Activated T-helper 17 cell treated with anti-CD3 and anti-CD28 coated beads, Interleukin-2, amount 50 U/mL, for 72 hours (primary cell): ENCODE results near the gene RPS6KA4. TPM values are rescaled to one million over a fixed set of nuclear protein-coding genes. Genes with fewer than 3 reads are reported as not detected.

Experiments
- ATAC-seq: fragments of 150-1000 bp; cut with Tn5 transposase; replicated peaks from 2 replicates; pipeline ENCODE4 v1.10.0; 2021; ENCODE audit warnings: mild to moderate bottlenecking, moderate library complexity
- H3K27ac Mint-ChIP-seq: one replicate; pipeline ENCODE4 v1.8.0; 2022; ENCODE audit warnings: mixed read lengths
- H3K27me3 Mint-ChIP-seq: one replicate; pipeline ENCODE4 v1.8.0; 2022; ENCODE audit warnings: mixed read lengths
- H3K36me3 Mint-ChIP-seq: one replicate; pipeline ENCODE4 v1.8.0; 2022; ENCODE audit warnings: low read depth, mild to moderate bottlenecking, mixed read lengths
- H3K4me1 Mint-ChIP-seq: one replicate; pipeline ENCODE4 v1.8.0; 2022; ENCODE audit warnings: mixed read lengths
- H3K4me3 Mint-ChIP-seq: one replicate; pipeline ENCODE4 v1.8.0; 2022; ENCODE audit warnings: mild to moderate bottlenecking, mixed read lengths
- H3K9me3 Mint-ChIP-seq: one replicate; pipeline ENCODE4 v1.8.0; 2022; ENCODE audit warnings: mixed read lengths
- total RNA-seq, 2 donors: library from RNA; stranded (reverse); gene quantifications; one replicate each; pipeline ENCODE4 v1.2.3, GENCODE V29; 2022

The RPS6KA4 gene
- total RNA-seq, 2 donors from 2014 or later: 14.8 to 33.3 TPM

DNA sequence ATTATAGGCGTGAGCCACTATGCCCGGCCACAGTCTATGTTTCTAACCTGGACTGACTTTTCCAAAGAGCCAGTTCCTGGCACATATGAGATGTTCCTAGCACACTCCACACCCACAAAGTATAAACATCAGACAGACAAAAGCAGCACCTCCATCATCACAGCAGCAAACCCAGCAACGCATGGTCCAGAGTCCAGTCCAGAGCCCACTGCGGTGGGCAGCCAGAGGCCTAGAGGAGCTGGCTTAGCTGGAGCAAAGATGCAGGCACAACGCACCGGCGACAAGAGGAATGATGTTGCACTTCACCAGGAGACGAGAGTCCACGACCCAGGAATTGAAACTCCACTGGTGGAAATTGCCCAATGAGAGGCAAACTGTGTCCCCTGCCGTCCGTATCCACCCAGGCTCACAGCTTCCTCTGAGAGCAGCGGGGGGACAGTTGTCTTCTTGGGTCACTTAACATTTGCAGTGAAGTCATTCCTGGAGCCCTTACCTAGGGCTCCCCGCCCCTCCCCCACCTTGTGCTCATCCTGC lies 36.6 kb downstream of the RPS6KA4 start:
- Mint-ChIP-seq H3K4me3 (no peak overlapping the region), H3K9me3 (no peaks in the 10 kb centered on the region), H3K36me3 (no peaks in the 10 kb centered on the region), H3K4me1 (no peaks in the 10 kb centered on the region), H3K27ac (no peak overlapping the region), H3K27me3 (peaks cover 11% of the 10 kb centered on the region)
- no peak for ATAC-seq

DNA sequence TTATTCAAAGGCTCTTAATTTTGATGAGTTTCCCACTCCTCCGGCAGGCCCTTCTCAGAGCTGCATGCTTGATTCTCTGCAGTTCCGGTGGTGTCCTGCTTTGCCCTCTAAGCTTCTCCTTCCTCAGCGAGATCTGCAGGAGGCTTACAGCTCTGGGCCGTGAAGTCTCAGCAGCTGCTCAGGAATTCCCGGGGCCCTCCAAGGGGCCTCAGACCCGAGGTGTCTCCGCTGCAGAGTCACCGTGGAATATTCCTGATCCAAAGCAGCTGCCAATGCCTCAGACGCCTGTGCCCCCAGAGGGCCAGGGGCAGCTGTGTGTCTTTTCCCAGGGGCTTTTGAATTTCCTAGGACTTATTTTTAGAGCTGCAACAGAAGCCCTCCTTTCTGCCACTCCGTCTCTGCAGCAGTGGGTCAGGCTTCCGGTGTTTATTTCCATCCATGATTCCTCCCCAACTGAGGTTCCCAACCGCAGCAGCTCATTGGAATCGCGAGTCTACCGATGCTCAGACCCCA lies 37.2 kb downstream of the RPS6KA4 start:
- no peak overlapping the region for H3K27ac Mint-ChIP-seq
- no peak overlapping the region for H3K4me3 Mint-ChIP-seq
- no peak for ATAC-seq
- no peaks in the 10 kb centered on the region for H3K9me3 Mint-ChIP-seq
- H3K36me3 Mint-ChIP-seq: no peaks in the 10 kb centered on the region
- peaks cover 15% of the 10 kb centered on the region for H3K27me3 Mint-ChIP-seq
- H3K4me1 Mint-ChIP-seq: no peaks in the 10 kb centered on the region

GRCh38 chr11:64400102-64400501 lies 41.1 kb downstream of the RPS6KA4 start:
- H3K4me3 Mint-ChIP-seq: no peak overlapping the region
- H3K9me3 Mint-ChIP-seq: no peaks in the 10 kb centered on the region
- no peaks in the 10 kb centered on the region for H3K4me1 Mint-ChIP-seq
- peaks cover 33% of the 10 kb centered on the region for H3K27me3 Mint-ChIP-seq
- no peaks in the 10 kb centered on the region for H3K36me3 Mint-ChIP-seq
- ATAC-seq: no peak
- no peak overlapping the region for H3K27ac Mint-ChIP-seq

GRCh38 chr11:64400667-64401066 lies 41.7 kb downstream of the RPS6KA4 start:
- H3K36me3 Mint-ChIP-seq: no peaks in the 10 kb centered on the region
- no peaks in the 10 kb centered on the region for H3K4me1 Mint-ChIP-seq
- no peak for ATAC-seq
- H3K4me3 Mint-ChIP-seq: no peak overlapping the region
- H3K27me3 Mint-ChIP-seq: peaks cover 33% of the 10 kb centered on the region
- no peak overlapping the region for H3K27ac Mint-ChIP-seq
- no peaks in the 10 kb centered on the region for H3K9me3 Mint-ChIP-seq

DNA sequence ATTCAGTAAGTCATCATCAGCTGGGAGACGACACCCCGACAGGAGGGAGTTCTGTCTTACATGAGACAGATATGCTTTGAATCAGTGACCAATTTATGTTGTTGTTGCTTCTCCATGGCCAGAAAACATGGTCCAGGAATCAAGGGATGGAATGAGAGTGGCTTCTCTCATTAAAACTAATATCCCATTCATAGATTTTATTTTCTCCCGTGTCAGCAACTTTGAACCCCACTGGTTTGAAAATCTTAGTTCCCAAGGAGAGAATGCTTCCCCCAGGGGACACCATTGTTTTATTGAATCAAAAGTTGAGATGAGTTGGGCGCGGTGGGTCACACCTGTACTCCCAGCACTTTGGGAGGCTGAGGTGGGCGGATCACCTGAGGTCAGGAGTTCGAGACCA lies 42.8 kb downstream of the RPS6KA4 start:
- Mint-ChIP-seq H3K9me3 (no peaks in the 10 kb centered on the region), H3K27me3 (peaks cover 33% of the 10 kb centered on the region), H3K27ac (no peak overlapping the region), H3K36me3 (no peaks in the 10 kb centered on the region), H3K4me3 (no peak overlapping the region), H3K4me1 (no peaks in the 10 kb centered on the region)
- no peak for ATAC-seq

DNA sequence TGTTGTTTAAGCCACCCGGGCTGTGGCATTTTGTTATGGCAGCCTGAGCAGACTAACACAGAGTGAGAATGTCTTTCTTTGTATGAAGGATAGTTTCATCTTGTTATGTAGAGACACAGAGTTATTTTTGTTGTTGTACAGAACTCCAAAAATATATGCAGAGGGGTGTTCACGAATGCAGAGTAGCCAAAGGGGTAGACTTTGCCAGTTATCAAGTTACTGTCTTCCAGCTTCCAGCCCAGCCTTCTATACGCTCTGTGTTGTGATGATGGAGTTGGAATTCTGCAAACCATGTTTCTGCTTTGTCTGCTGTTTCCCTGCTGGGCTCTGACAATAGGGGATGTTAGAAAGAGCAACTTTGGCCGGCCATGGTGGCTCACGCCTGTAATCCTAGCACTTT lies 44.1 kb downstream of the RPS6KA4 start:
- Mint-ChIP-seq H3K9me3 (no peaks in the 10 kb centered on the region), H3K36me3 (no peaks in the 10 kb centered on the region), H3K4me1 (no peaks in the 10 kb centered on the region), H3K27ac (no peak overlapping the region), H3K27me3 (peaks cover 29% of the 10 kb centered on the region), H3K4me3 (no peak overlapping the region)
- no peak for ATAC-seq

DNA sequence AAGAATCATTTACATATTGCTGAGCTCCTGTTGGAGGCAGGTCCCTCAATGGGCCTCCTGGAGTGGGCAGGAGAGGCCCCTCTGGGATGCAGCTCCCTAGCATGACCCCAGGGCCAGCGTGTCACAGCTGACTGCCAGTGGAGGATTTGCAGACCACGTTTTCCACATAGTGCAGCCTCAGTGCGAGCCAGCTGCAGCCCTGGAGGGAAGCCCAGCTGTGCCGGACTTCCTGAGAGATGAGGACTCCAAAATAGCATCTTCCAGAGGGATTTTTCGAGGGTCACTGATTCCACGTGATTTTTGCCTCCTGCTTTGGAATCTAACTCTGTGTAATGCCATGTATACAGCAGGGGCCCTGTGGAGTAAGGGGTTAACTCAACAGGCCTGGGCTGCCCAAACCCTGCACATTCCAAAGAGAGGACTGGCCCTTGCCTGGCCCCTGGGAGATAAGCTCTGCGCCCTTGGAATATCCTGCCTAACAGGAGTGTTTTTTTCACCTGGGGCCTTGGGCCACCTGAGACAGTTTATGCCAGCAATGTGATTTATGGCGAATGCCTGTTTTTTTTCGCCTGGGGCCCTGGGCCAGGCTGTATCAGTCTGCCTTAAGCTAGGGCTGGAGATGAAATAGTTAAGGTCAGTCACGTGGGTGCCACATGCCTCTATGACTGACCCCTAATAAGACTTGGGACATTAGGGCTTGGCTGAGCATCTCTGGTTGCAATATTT lies 47.4 kb downstream of the RPS6KA4 start:
- Mint-ChIP-seq H3K36me3 (no peaks in the 10 kb centered on the region), H3K4me1 (no peaks in the 10 kb centered on the region), H3K4me3 (no peak overlapping the region), H3K27ac (no peak overlapping the region), H3K27me3 (peaks cover 27% of the 10 kb centered on the region), H3K9me3 (no peaks in the 10 kb centered on the region)
- ATAC-seq: no peak

- H3K4me1 Mint-ChIP-seq: no peaks in the 10 kb centered on the region
- no peak overlapping the region for H3K4me3 Mint-ChIP-seq
- no peak overlapping the region for H3K27ac Mint-ChIP-seq
- H3K9me3 Mint-ChIP-seq: no peaks in the 10 kb centered on the region
- no peak for ATAC-seq
- no peaks in the 10 kb centered on the region for H3K36me3 Mint-ChIP-seq
- H3K27me3 Mint-ChIP-seq: peaks cover 31% of the 10 kb centered on the region
Measured at GRCh38 chr11:64407221-64407620, 48.3 kb downstream of the RPS6KA4 start.

GRCh38 chr11:64407630-64408029 lies 48.7 kb downstream of the RPS6KA4 start:
- Mint-ChIP-seq H3K4me1 (no peaks in the 10 kb centered on the region), H3K9me3 (no peaks in the 10 kb centered on the region), H3K27ac (no peak overlapping the region), H3K36me3 (no peaks in the 10 kb centered on the region), H3K27me3 (peaks cover 30% of the 10 kb centered on the region), H3K4me3 (no peak overlapping the region)
- ATAC-seq: no peak

DNA sequence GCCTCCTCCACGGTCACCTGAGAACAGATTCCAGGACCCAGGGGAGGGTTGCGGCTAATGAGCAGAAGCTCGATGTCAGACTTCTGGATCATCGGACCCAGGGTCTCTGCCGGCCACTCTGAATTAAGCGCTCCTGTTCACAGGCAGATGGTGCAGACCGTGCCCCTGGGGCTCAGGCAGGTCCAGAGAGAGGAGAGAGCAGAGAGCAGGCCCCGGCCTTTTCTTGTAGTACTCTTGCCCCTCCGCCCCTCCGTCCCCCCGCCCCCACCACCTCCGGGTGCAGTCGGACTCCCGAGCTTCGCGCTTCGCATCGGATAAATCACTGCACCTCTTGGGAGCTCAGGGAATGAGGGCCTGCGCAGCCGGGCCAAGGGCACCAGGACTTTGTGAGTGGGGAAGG lies 50.3 kb downstream of the RPS6KA4 start:
- no peak for ATAC-seq
- H3K27me3 Mint-ChIP-seq: peaks cover 19% of the 10 kb centered on the region
- no peaks in the 10 kb centered on the region for H3K36me3 Mint-ChIP-seq
- no peaks in the 10 kb centered on the region for H3K4me1 Mint-ChIP-seq
- H3K27ac Mint-ChIP-seq: no peak overlapping the region
- H3K4me3 Mint-ChIP-seq: no peak overlapping the region
- no peaks in the 10 kb centered on the region for H3K9me3 Mint-ChIP-seq

GRCh38 chr11:64409707-64410403 lies 50.9 kb downstream of the RPS6KA4 start:
- ATAC-seq: no peak
- Mint-ChIP-seq H3K4me1 (no peaks in the 10 kb centered on the region), H3K4me3 (no peak overlapping the region), H3K27ac (no peak overlapping the region), H3K36me3 (no peaks in the 10 kb centered on the region), H3K9me3 (no peaks in the 10 kb centered on the region), H3K27me3 (peaks cover 14% of the 10 kb centered on the region)

- Mint-ChIP-seq H3K36me3 (no peaks in the 10 kb centered on the region), H3K4me3 (no peak overlapping the region), H3K27ac (no peak overlapping the region)
Measured at GRCh38 chr11:64410404-64410734, 51.4 kb downstream of the RPS6KA4 start.

GRCh38 chr11:64413417-64413816 lies 54.5 kb downstream of the RPS6KA4 start:
- H3K9me3 Mint-ChIP-seq: peaks cover 1% of the 10 kb centered on the region
- no peaks in the 10 kb centered on the region for H3K4me1 Mint-ChIP-seq
- peaks cover 14% of the 10 kb centered on the region for H3K27me3 Mint-ChIP-seq
- H3K4me3 Mint-ChIP-seq: no peak overlapping the region
- H3K36me3 Mint-ChIP-seq: no peaks in the 10 kb centered on the region
- ATAC-seq: no peak
- H3K27ac Mint-ChIP-seq: no peak overlapping the region

More at GRCh38 chr11:64410404-64410734, 51.4 kb downstream of the RPS6KA4 start:
- peaks cover 14% of the 10 kb centered on the region for H3K27me3 Mint-ChIP-seq
- no peak for ATAC-seq
- no peaks in the 10 kb centered on the region for H3K4me1 Mint-ChIP-seq
- no peaks in the 10 kb centered on the region for H3K9me3 Mint-ChIP-seq

GRCh38 chr11:64415286-64415685 lies 56.3 kb downstream of the RPS6KA4 start:
- no peak for ATAC-seq
- Mint-ChIP-seq H3K4me1 (no peaks in the 10 kb centered on the region), H3K27ac (no peak overlapping the region), H3K4me3 (no peak overlapping the region), H3K27me3 (peaks cover 14% of the 10 kb centered on the region), H3K36me3 (no peaks in the 10 kb centered on the region), H3K9me3 (peaks cover 3% of the 10 kb centered on the region)
